AG09309 (cell line): ENCODE data around the gene GNB1.

Experiments
- DNase-seq: peaks from one replicate; pipeline ENCODE4 v3.0.0-alpha.2; 2010; ENCODE audit warnings: low read depth
- H3K4me3 ChIP-seq: 2 replicates; pipeline ENCODE4 v1.5.1; 2011; ENCODE audit warnings: mild to moderate bottlenecking, low read depth, low read length, moderate library complexity; ENCODE audit not compliant: control insufficient read depth
- CTCF ChIP-seq: IDR thresholded peaks from 2 replicates; pipeline ENCODE4 v1.5.1; 2011; ENCODE audit warnings: mild to moderate bottlenecking, low read depth, low read length, inconsistent platforms; ENCODE audit not compliant: insufficient read depth, control insufficient read depth; ENCODE audit errors: missing control alignments

GNB1 gene

GRCh38 chr1:1899967-1900327, 9.1 kb upstream of the GNB1 start:
- no peak for TF ChIP-seq CTCF
- DNase-seq: no peak

GRCh38 chr1:1899266-1899966, 8.5 kb upstream of the GNB1 start:
- TF ChIP-seq CTCF: peak; percentile 16
- H3K4me3 ChIP-seq: no peak overlapping the region
- no peak for DNase-seq

More at GRCh38 chr1:1899967-1900327, 9.1 kb upstream of the GNB1 start:
- H3K4me3 ChIP-seq: no peak overlapping the region

- no peak for TF ChIP-seq CTCF
- no peak overlapping the region for H3K4me3 ChIP-seq
- DNase-seq: no peak
Measured at GRCh38 chr1:1898246-1898933, 7.5 kb upstream of the GNB1 start.

- no peak overlapping the region for H3K4me3 ChIP-seq
- TF ChIP-seq CTCF: no peak
- DNase-seq: no peak
Measured at GRCh38 chr1:1895456-1896336, 4.8 kb upstream of the GNB1 start.

GRCh38 chr1:1895060-1895418, 4.2 kb upstream of the GNB1 start:
- DNase-seq: no peak
- no peak overlapping the region for H3K4me3 ChIP-seq
- no peak for TF ChIP-seq CTCF

GRCh38 chr1:1894354-1895059, 3.6 kb upstream of the GNB1 start:
- TF ChIP-seq CTCF: no peak
- H3K4me3 ChIP-seq: no peak overlapping the region
- DNase-seq: no peak
